Activated naive CD4-positive, alpha-beta T cell treated with anti-CD3 and anti-CD28 coated beads for 36 hours (primary cell): ENCODE results near the gene USE1. TPM values are rescaled to one million over a fixed set of nuclear protein-coding genes. Genes with fewer than 3 reads are reported as not detected.

Experiments used
- CTCF ChIA-PET: fragments of 350-600 bp; sonication (Branson Sonifier 250); formaldehyde crosslinking; loops from one replicate; lab custom pipeline; 2021; ENCODE audit warnings: antibody characterized with exemption; lab: Charles Lee
- DNase-seq: peaks from one replicate; pipeline ENCODE4 v3.0.0-alpha.2; 2020
- H3K27ac Mint-ChIP-seq: one replicate; pipeline ENCODE4 v1.8.0; 2021; ENCODE audit warnings: mild to moderate bottlenecking, mixed read lengths
- H3K27me3 Mint-ChIP-seq: one replicate; pipeline ENCODE4 v1.8.0; 2021; ENCODE audit warnings: low read depth, mixed read lengths
- H3K36me3 Mint-ChIP-seq: one replicate; pipeline ENCODE4 v1.8.0; 2021; ENCODE audit warnings: low read depth, mixed read lengths
- H3K4me1 Mint-ChIP-seq: one replicate; pipeline ENCODE4 v1.8.0; 2021; ENCODE audit warnings: low read depth, mixed read lengths
- H3K4me3 Mint-ChIP-seq: one replicate; pipeline ENCODE4 v1.8.0; 2021; ENCODE audit warnings: mild to moderate bottlenecking, moderate library complexity, mixed read lengths
- H3K9me3 Mint-ChIP-seq: one replicate; pipeline ENCODE4 v1.8.0; 2021; ENCODE audit warnings: mixed read lengths
- intact Hi-C: fragments of 100-400 bp; cut with micrococcal nuclease; formaldehyde crosslinking; loops from one replicate; pipeline ENCODE4 v1.15.1; 2023
- total RNA-seq, 2 experiments: library from RNA; stranded (reverse); gene quantifications; one replicate each; pipeline ENCODE4 v1.2.3, GENCODE V29; 2021

USE1 gene
- total RNA-seq, 2 experiments from 2014 or later: 24.7 to 25.3 TPM

GRCh38 chr19:17226002-17226933 lies 11.1 kb downstream of the USE1 start, which contains the start of gene OCEL1:
TSS of gene OCEL1 (plus strand) at chr19:17226226. CDS start at chr19:17226248, 22 bp downstream.
- Mint-ChIP-seq H3K4me3 (peak within 1 kb of the TSS; percentile 83), H3K4me1 (peaks cover 5% of the 10 kb centered on the region), H3K9me3 (no peaks in the 10 kb centered on the region), H3K27me3 (no peaks in the 10 kb centered on the region), H3K27ac (peak within 1 kb of the TSS; percentile 90), H3K36me3 (no peaks in the 10 kb centered on the region)
- intact Hi-C loops: loop anchor here (1.0 kb wide), 7 partner anchors 9 to 329 kb away; partner anchors contain the start of genes BABAM1, COLGALT1, DDA1 and HAUS8
- CTCF ChIA-PET: interaction anchor here (1.1 to 2.1 kb wide), 4 partner anchors 10 to 158 kb away, joined by 3 to 5 read pairs (median 4); no protein-coding TSS in a partner anchor
- DNase-seq: peak; percentile 98

DNA sequence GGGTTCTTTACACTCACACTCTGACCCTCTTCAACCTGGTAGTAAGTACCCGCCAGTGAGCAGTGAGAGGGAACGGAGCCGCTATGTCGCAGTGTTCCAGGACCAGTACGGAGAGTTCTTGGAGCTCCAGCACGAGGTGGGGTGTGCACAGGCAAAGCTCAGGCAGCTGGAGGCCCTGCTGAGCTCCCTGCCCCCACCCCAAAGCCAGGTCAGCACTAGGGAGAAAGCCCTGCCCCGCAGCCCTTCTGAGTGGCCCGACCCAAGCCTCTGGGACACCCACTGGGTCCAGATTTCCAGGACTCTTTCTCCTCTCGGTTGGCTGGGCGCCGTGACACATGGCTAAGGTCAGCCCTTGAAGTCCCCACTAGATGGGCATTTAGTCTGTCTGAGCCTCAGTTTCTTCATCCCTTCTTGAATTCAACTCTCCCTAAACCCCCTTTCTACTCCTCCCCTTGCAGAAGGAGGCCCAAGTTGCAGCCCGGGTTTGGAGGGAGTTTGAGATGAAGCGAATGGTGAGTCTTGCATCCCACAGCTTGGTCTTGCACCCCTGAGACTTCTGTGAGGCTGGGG lies 12.7 kb downstream of the USE1 start:
- DNase-seq: no peak
- H3K27me3 Mint-ChIP-seq: no peaks in the 10 kb centered on the region
- CTCF ChIA-PET: interaction anchor here (1.4 kb wide), 1 partner anchor 159 kb away, joined by 3 read pairs; no protein-coding TSS in a partner anchor
- intact Hi-C loops: no loop called here
- H3K36me3 Mint-ChIP-seq: peaks cover 3% of the 10 kb centered on the region
- H3K4me3 Mint-ChIP-seq: peak overlapping the region; percentile 12
- peaks cover 10% of the 10 kb centered on the region for H3K4me1 Mint-ChIP-seq
- H3K27ac Mint-ChIP-seq: no peak overlapping the region
- H3K9me3 Mint-ChIP-seq: no peaks in the 10 kb centered on the region

- Mint-ChIP-seq H3K36me3 (peaks cover 7% of the 10 kb centered on the region), H3K4me3 (no peak overlapping the region), H3K9me3 (no peaks in the 10 kb centered on the region), H3K27me3 (no peaks in the 10 kb centered on the region), H3K27ac (no peak overlapping the region), H3K4me1 (peaks cover 24% of the 10 kb centered on the region)
- no peak for DNase-seq
- CTCF ChIA-PET: no interaction called here
- intact Hi-C loops: no loop called here
Observed at GRCh38 chr19:17229890-17230289, 14.7 kb downstream of the USE1 start.

DNA sequence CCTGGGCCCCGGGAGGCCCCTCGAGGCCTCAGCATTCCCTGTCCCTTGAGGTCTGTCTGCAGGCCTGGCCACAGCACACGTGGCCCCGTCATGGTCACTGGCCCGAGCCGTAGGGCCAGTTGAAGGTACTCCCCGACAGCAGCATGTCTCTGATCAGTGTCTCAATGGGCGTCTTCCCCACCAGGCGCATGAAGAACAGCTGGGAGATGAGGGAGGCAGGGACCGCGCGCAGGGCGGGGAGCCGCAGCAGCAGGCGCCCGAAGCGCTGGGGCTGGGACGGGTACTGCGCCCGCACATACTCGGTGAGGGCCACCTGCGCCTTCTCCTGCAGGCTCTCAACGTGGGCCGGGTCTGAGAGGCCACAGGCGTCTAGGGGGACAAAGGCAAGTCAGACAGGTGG lies 17.1 kb downstream of the USE1 start:
- H3K36me3 Mint-ChIP-seq: peaks cover 7% of the 10 kb centered on the region
- CTCF ChIA-PET: no interaction called here
- H3K4me1 Mint-ChIP-seq: peaks cover 21% of the 10 kb centered on the region

DNA sequence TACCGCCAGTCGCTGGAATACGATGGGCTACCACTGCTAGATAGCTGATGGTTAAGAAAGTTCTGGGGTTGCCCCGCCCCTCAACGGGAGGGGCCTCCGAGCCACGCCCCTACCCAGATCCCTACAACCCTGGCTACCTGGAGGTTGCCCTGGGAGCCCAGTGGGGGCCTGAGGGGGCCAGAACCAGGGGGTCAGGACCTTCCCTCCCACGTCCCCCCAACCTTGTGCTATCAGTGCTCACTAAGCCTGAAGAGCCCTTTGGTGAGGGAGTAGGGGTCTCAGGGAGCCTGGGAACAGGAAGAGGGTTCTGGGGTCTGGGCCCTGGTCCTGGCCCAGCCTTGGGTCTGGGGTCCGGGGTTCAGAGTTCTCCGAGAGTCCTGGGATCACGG lies 19.7 kb downstream of the USE1 start:
- peak; percentile 82 for DNase-seq
- intact Hi-C loops: loop anchor here (1.0 to 5.0 kb wide), 5 partner anchors 9 to 160 kb away; partner anchors contain the start of genes HAUS8, MYO9B and OCEL1
- CTCF ChIA-PET: interaction anchor here (0.6 to 2.0 kb wide), 5 partner anchors 8 to 33 kb away, joined by 3 to 7 read pairs (median 3); partner anchors contain the start of gene USE1
- no peaks in the 10 kb centered on the region for H3K9me3 Mint-ChIP-seq
- H3K27me3 Mint-ChIP-seq: no peaks in the 10 kb centered on the region
- H3K4me3 Mint-ChIP-seq: peak overlapping the region; percentile 83
- peaks cover 7% of the 10 kb centered on the region for H3K36me3 Mint-ChIP-seq
- H3K4me1 Mint-ChIP-seq: peaks cover 19% of the 10 kb centered on the region
- H3K27ac Mint-ChIP-seq: peak overlapping the region; percentile 68

More for the DNA sequence above, 17.1 kb downstream of the USE1 start:
- H3K27me3 Mint-ChIP-seq: no peaks in the 10 kb centered on the region
- no peak for DNase-seq
- H3K4me3 Mint-ChIP-seq: no peak overlapping the region
- no peaks in the 10 kb centered on the region for H3K9me3 Mint-ChIP-seq
- no peak overlapping the region for H3K27ac Mint-ChIP-seq
- intact Hi-C loops: no loop called here

DNA sequence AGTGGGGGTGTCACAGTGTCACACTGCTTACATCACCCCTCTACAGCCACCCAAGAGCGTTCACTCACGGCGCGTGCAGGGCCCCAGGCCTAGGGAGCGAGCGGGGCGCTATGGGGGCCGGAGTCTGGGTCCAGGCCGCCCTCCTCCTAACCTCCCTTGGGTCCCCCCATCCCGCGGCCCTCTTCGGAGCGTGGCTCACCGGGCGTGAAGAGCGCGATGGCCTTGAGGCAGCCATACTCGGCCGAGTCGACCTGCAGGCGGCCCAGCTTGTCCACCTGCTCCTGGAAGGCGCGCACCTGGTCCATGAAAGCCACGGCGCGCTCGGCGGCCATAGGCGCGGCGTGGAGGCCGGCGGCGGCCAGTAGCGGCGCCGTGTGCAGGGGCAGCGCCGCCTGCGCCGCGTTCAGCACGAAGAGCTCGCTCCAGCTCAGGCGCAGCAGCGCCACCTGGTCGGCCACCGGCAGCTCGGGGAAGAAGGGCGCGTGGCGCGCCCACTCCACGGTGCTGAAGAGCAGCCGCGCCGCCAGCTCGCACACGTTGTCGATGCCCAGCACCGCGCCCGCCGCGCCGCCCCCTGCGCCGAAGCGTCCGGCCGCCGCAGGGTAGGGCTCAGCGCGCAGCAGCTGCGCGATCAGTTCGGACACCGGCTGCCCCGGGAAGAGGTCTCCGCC lies 20.3 kb downstream of the USE1 start:
- peak; percentile 79 for DNase-seq
- intact Hi-C loops: loop anchor here (1.0 to 5.0 kb wide), 5 partner anchors 9 to 161 kb away; partner anchors contain the start of genes HAUS8, MYO9B and OCEL1
- peak overlapping the region; percentile 83 for H3K4me3 Mint-ChIP-seq
- peak overlapping the region; percentile 68 for H3K27ac Mint-ChIP-seq
- H3K36me3 Mint-ChIP-seq: peaks cover 7% of the 10 kb centered on the region
- no peaks in the 10 kb centered on the region for H3K27me3 Mint-ChIP-seq
- CTCF ChIA-PET: interaction anchor here (0.6 to 2.0 kb wide), 6 partner anchors 9 to 155 kb away, joined by 3 to 7 read pairs (median 3); partner anchors contain the start of gene USE1
- H3K4me1 Mint-ChIP-seq: peaks cover 19% of the 10 kb centered on the region
- no peaks in the 10 kb centered on the region for H3K9me3 Mint-ChIP-seq

DNA sequence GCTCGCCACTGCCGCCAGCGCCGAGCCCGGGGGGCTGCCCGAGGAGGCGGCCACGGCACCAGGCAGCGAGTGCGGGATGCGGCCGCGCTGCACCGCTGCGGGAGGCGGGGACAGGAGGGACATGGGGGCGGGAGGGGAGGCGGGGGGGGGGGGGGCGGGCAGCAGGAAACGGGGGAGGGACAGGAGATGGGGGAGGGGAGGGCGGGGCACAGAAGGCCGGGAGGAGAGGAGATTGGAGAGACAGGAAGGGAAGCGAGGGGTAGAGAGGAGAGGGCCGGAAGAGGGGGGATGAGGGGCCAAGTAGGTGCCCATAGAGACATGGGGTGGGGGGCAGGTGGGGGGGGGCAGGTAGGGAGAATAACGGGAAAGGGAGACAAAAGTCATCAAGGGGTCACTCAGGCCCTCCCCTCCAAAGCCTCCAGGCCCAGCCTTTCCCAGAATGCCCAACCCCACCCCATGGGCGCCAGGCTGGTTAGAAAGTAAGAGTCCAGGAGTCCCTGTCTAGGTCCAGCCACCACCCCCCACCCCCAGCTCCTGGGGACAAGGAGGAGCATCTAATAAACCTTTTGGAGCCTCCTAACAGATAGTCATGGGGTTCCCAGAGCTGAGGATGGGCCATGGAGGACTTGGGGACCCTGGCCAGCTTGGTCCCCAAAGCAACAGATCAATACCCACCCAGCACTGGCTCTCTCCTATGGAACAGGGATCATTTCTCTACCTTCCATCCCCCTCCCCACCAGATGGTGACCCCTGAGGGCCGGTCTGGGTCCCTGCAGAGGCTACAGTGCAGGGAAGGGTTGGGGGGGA lies 21.0 kb downstream of the USE1 start:
- CTCF ChIA-PET: interaction anchor here (0.6 to 2.0 kb wide), 4 partner anchors 9 to 154 kb away, joined by 3 to 7 read pairs (median 4); partner anchors contain the start of gene USE1
- Mint-ChIP-seq H3K4me3 (peak overlapping the region; percentile 83), H3K27me3 (no peaks in the 10 kb centered on the region), H3K36me3 (peaks cover 7% of the 10 kb centered on the region), H3K9me3 (no peaks in the 10 kb centered on the region), H3K4me1 (peaks cover 19% of the 10 kb centered on the region), H3K27ac (peak overlapping the region; percentile 63)
- intact Hi-C loops: loop anchor here (1.0 to 5.0 kb wide), 6 partner anchors 10 to 161 kb away; partner anchors contain the start of genes HAUS8, MYO9B and OCEL1
- peak; percentile 42 for DNase-seq

GRCh38 chr19:17236811-17237543 lies 21.8 kb downstream of the USE1 start:
- H3K36me3 Mint-ChIP-seq: peaks cover 4% of the 10 kb centered on the region

DNA sequence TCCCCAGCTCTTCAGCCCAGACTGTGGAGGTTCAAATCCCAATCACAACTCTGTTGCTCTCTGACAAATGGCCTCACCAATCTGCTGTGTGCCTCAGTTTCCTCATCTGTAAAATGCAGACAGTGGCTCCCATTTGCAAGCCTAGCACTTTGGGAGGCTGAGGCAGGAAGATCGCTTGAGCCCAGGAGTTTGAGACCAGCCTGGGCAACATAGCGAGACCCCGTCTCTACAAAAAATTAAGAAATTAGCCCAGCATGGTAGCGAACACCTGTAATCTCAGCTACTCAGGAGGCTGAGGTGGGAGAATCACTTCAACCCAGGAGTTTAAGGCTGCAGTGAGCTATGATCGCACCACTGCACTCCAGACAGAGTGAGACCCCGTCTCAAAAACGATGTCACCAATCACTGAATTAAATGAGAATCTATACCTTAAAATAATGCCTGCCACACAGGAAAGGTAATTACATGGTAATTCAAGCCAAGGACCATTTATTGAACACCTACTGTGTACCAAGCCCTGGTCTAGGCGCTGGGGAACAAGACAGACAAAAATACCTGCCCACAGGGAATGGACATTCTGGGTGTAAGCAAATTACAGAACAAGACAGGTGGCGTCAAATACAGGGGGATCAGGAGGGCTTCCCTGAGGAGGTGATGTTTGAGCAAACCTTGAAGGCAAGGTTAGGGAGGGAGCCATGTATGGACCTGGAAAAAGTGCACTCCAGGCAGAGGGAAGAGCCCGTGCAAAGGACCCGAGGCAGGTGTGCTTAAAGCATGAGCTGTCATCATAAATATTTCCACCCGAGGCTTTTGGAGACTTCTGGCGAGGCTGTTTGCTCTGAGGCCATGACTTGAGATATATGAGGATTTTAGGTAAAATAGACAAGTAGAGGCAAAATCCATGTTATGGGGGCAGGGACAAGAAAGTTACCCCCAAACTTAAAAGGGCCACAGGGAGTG lies 22.9 kb downstream of the USE1 start:
- no peak for DNase-seq
- H3K4me3 Mint-ChIP-seq: no peak overlapping the region
- intact Hi-C loops: loop anchor here (5.0 kb wide), 2 partner anchors 56 to 111 kb away; no protein-coding TSS in a partner anchor
- H3K4me1 Mint-ChIP-seq: peaks cover 14% of the 10 kb centered on the region
- H3K27ac Mint-ChIP-seq: no peak overlapping the region
- no peaks in the 10 kb centered on the region for H3K9me3 Mint-ChIP-seq
- CTCF ChIA-PET: no interaction called here
- H3K27me3 Mint-ChIP-seq: no peaks in the 10 kb centered on the region
- H3K36me3 Mint-ChIP-seq: peaks cover 3% of the 10 kb centered on the region

More at GRCh38 chr19:17236811-17237543, 21.8 kb downstream of the USE1 start:
- DNase-seq: no peak
- H3K9me3 Mint-ChIP-seq: no peaks in the 10 kb centered on the region
- H3K4me3 Mint-ChIP-seq: peak overlapping the region; percentile 32
- intact Hi-C loops: loop anchor here (1.0 to 5.0 kb wide), 3 partner anchors 45 to 110 kb away; no protein-coding TSS in a partner anchor
- CTCF ChIA-PET: interaction anchor here (1.5 kb wide), 1 partner anchor 10 kb away, joined by 5 read pairs; no protein-coding TSS in a partner anchor
- H3K27ac Mint-ChIP-seq: no peak overlapping the region
- peaks cover 19% of the 10 kb centered on the region for H3K4me1 Mint-ChIP-seq
- H3K27me3 Mint-ChIP-seq: no peaks in the 10 kb centered on the region
